HEK293 (cell line): ENCODE measurements around the gene CACNA1B.

ENCODE experiments used
- CTCF ChIP-seq: fragments of 450-650 bp; formaldehyde crosslinking; IDR thresholded peaks from 2 replicates; pipeline ENCODE4 v1.5.1; 2016; ENCODE audit warnings: missing biosample characterization, missing genetic modification characterization
- HOXA7 ChIP-seq: sonication (generic); formaldehyde crosslinking; IDR thresholded peaks from 2 replicates; pipeline ENCODE4 v1.8.1; 2022; ENCODE audit warnings: missing genetic modification reagents, borderline replicate concordance
- HOXC10 ChIP-seq: sonication (generic); formaldehyde crosslinking; IDR thresholded peaks from 2 replicates; pipeline ENCODE4 v1.8.1; 2023; ENCODE audit warnings: mild to moderate bottlenecking, missing genetic modification reagents
- IKZF3 ChIP-seq: fragments of 450-650 bp; IDR thresholded peaks from 2 replicates; pipeline ENCODE4 v1.5.0; 2018; ENCODE audit warnings: missing biosample characterization, mild to moderate bottlenecking, missing genetic modification characterization, moderate library complexity
- KLF8 ChIP-seq: fragments of 450-650 bp; formaldehyde crosslinking; IDR thresholded peaks from 2 replicates; pipeline ENCODE4 v1.5.1; 2016; ENCODE audit warnings: missing biosample characterization, missing genetic modification characterization
- PBX3 ChIP-seq: sonication (generic); formaldehyde crosslinking; IDR thresholded peaks from 2 replicates; pipeline ENCODE4 v1.8.1; 2022; ENCODE audit warnings: mild to moderate bottlenecking, moderate library complexity, missing genetic modification reagents
- SALL2 ChIP-seq: fragments of 450-650 bp; formaldehyde crosslinking; IDR thresholded peaks from 2 replicates; pipeline ENCODE4 v1.5.0; 2017; ENCODE audit warnings: missing biosample characterization, mild to moderate bottlenecking, missing genetic modification characterization, borderline replicate concordance
- TRIM28 ChIP-seq: IDR thresholded peaks from 2 replicates; pipeline ENCODE4 v1.6.1; 2011; ENCODE audit warnings: low read length, control low read depth, borderline replicate concordance
- ZBTB48 ChIP-seq: fragments of 450-650 bp; formaldehyde crosslinking; IDR thresholded peaks from 2 replicates; pipeline ENCODE4 v1.5.1; 2016; ENCODE audit warnings: missing biosample characterization, missing genetic modification characterization
- ZFP69B ChIP-seq: fragments of 450-650 bp; formaldehyde crosslinking; IDR thresholded peaks from 2 replicates; pipeline ENCODE4 v1.5.1; 2016; ENCODE audit warnings: missing biosample characterization, missing genetic modification characterization
- ZNF121 ChIP-seq: fragments of 450-650 bp; formaldehyde crosslinking; IDR thresholded peaks from 2 replicates; pipeline ENCODE4 v1.5.1; 2016; ENCODE audit warnings: missing biosample characterization, missing genetic modification characterization
- ZNF146 ChIP-seq: fragments of 450-650 bp; formaldehyde crosslinking; IDR thresholded peaks from 2 replicates; pipeline ENCODE4 v1.5.1; 2016; ENCODE audit warnings: missing biosample characterization, missing genetic modification characterization
- ZNF169 ChIP-seq: fragments of 450-650 bp; formaldehyde crosslinking; IDR thresholded peaks from 2 replicates; pipeline ENCODE4 v1.5.1; 2016; ENCODE audit warnings: missing biosample characterization, missing genetic modification characterization
- ZNF214 ChIP-seq: fragments of 450-650 bp; formaldehyde crosslinking; IDR thresholded peaks from 2 replicates; pipeline ENCODE4 v1.5.1; 2017; ENCODE audit warnings: missing biosample characterization, mild to moderate bottlenecking, missing genetic modification characterization, borderline replicate concordance
- ZNF221 ChIP-seq: fragments of 450-650 bp; formaldehyde crosslinking; IDR thresholded peaks from 2 replicates; pipeline ENCODE4 v1.5.1; 2017; ENCODE audit warnings: missing biosample characterization, missing genetic modification characterization, borderline replicate concordance
- ZNF223 ChIP-seq: fragments of 450-650 bp; formaldehyde crosslinking; IDR thresholded peaks from 2 replicates; pipeline ENCODE4 v1.5.1; 2016; ENCODE audit warnings: missing biosample characterization, missing genetic modification characterization
- ZNF274 ChIP-seq, 2 experiments: fragments of 200-500 bp in 1 of 2; fragments of 450-650 bp in 1 of 2; sonication (Bioruptor generic) in 1 of 2; formaldehyde crosslinking in 1 of 2; IDR thresholded peaks; 2 replicates each; pipeline versions ENCODE4 v1.5.1 to v1.6.1; 2014 to 2016; ENCODE audit warnings: borderline replicate concordance in 1 of 2, inconsistent platforms in 1 of 2, low read length in 1 of 2, missing biosample characterization in 1 of 2, missing genetic modification characterization in 1 of 2
- ZNF292 ChIP-seq: fragments of 450-650 bp; formaldehyde crosslinking; IDR thresholded peaks from 2 replicates; pipeline ENCODE4 v1.5.1; 2016; ENCODE audit warnings: low read depth, missing biosample characterization, missing genetic modification characterization, borderline replicate concordance
- ZNF341 ChIP-seq: fragments of 450-650 bp; formaldehyde crosslinking; IDR thresholded peaks from 2 replicates; pipeline ENCODE4; 2016; ENCODE audit warnings: low read depth, missing biosample characterization, missing genetic modification characterization
- ZNF362 ChIP-seq: fragments of 450-650 bp; formaldehyde crosslinking; IDR thresholded peaks from 2 replicates; pipeline ENCODE4 v1.5.1; 2016; ENCODE audit warnings: missing biosample characterization, missing genetic modification characterization
- ZNF366 ChIP-seq: fragments of 450-650 bp; formaldehyde crosslinking; conservative IDR thresholded peaks from 2 replicates; pipeline ENCODE4 v1.5.1; 2016; ENCODE audit warnings: missing biosample characterization, missing genetic modification characterization
- ZNF416 ChIP-seq: fragments of 450-650 bp; formaldehyde crosslinking; IDR thresholded peaks from 2 replicates; pipeline ENCODE4 v1.5.1; 2016; ENCODE audit warnings: missing biosample characterization, missing genetic modification characterization
- ZNF488 ChIP-seq: fragments of 450-650 bp; formaldehyde crosslinking; IDR thresholded peaks from 2 replicates; pipeline ENCODE4 v1.5.1; 2016; ENCODE audit warnings: missing biosample characterization, missing genetic modification characterization
- ZNF514 ChIP-seq: fragments of 450-650 bp; formaldehyde crosslinking; IDR thresholded peaks from 2 replicates; pipeline ENCODE4 v1.5.1; 2016; ENCODE audit warnings: missing biosample characterization, missing genetic modification characterization
- ZNF530 ChIP-seq: fragments of 450-650 bp; formaldehyde crosslinking; IDR thresholded peaks from 2 replicates; pipeline ENCODE4 v1.5.1; 2016; ENCODE audit warnings: low read depth, missing biosample characterization, missing genetic modification characterization
- ZNF548 ChIP-seq: fragments of 450-650 bp; formaldehyde crosslinking; IDR thresholded peaks from 2 replicates; pipeline ENCODE4 v1.5.1; 2016; ENCODE audit warnings: missing biosample characterization, missing genetic modification characterization
- ZNF558 ChIP-seq: fragments of 450-650 bp; formaldehyde crosslinking; IDR thresholded peaks from 2 replicates; pipeline ENCODE4 v1.5.1; 2016; ENCODE audit warnings: missing biosample characterization, missing genetic modification characterization
- ZNF561 ChIP-seq: fragments of 450-650 bp; IDR thresholded peaks from 2 replicates; pipeline ENCODE4 v1.5.1; 2018; ENCODE audit warnings: missing biosample characterization, missing genetic modification characterization, borderline replicate concordance
- ZNF639 ChIP-seq: fragments of 450-650 bp; formaldehyde crosslinking; IDR thresholded peaks from 2 replicates; pipeline ENCODE4 v1.5.1; 2016; ENCODE audit warnings: missing biosample characterization, missing genetic modification characterization
- ZNF707 ChIP-seq: fragments of 450-650 bp; formaldehyde crosslinking; IDR thresholded peaks from 2 replicates; pipeline ENCODE4 v1.5.1; 2016; ENCODE audit warnings: missing biosample characterization, missing genetic modification characterization
- ZNF785 ChIP-seq: fragments of 450-650 bp; formaldehyde crosslinking; IDR thresholded peaks from 2 replicates; pipeline ENCODE4 v1.5.1; 2016; ENCODE audit warnings: missing biosample characterization, missing genetic modification characterization
- ZNF830 ChIP-seq: fragments of 450-650 bp; IDR thresholded peaks from 2 replicates; pipeline ENCODE4 v1.5.0; 2018; ENCODE audit warnings: missing biosample characterization, missing genetic modification characterization, low read depth, mild to moderate bottlenecking, moderate library complexity
- ZNF837 ChIP-seq: fragments of 450-650 bp; formaldehyde crosslinking; IDR thresholded peaks from 2 replicates; pipeline ENCODE4 v1.5.1; 2016; ENCODE audit warnings: missing biosample characterization, missing genetic modification characterization
- ZSCAN16 ChIP-seq: fragments of 450-650 bp; formaldehyde crosslinking; IDR thresholded peaks from 2 replicates; pipeline ENCODE4 v1.5.1; 2016; ENCODE audit warnings: missing biosample characterization, missing genetic modification characterization
- ZSCAN30 ChIP-seq: fragments of 450-650 bp; IDR thresholded peaks from 2 replicates; pipeline ENCODE4 v1.5.1; 2018; ENCODE audit warnings: missing biosample characterization, mild to moderate bottlenecking, missing genetic modification characterization, moderate library complexity
- ZXDB ChIP-seq: fragments of 450-650 bp; formaldehyde crosslinking; IDR thresholded peaks from 2 replicates; pipeline ENCODE4 v1.5.1; 2016; ENCODE audit warnings: missing biosample characterization, missing genetic modification characterization

CACNA1B gene

GRCh38 chr9:137948642-137949041 lies 71.1 kb downstream of the CACNA1B start (continued):
- TF ChIP-seq ZNF146 (tag by site-specific recombination), result no peak
- TF ChIP-seq ZSCAN30 (tag by site-specific recombination), result no peak
- TF ChIP-seq ZNF561 (tag by site-specific recombination), result no peak
- no peak for TF ChIP-seq ZNF274 (IDR thresholded peaks at IDR 0.05; ENCODE audit: low read length)
- 0 out of 2 replicates have a peak, but pooled peaks have one; percentile 25 for TF ChIP-seq ZNF274 (tag by site-specific recombination; IDR thresholded peaks at IDR 0.05; ENCODE audit: borderline replicate concordance)
- no peak for TF ChIP-seq ZNF366 (tag by site-specific recombination)
- no peak for TF ChIP-seq ZNF416
- TF ChIP-seq ZNF707 (tag by site-specific recombination), result 0 out of 2 replicates have a peak, but pooled peaks have one; percentile 5
- TF ChIP-seq CTCF, result no peak
- TF ChIP-seq ZNF548 (tag by site-specific recombination), result no peak
- 0 out of 2 replicates have a peak, but pooled peaks have one; percentile 29 for TF ChIP-seq ZNF488 (tag by site-specific recombination)
- TF ChIP-seq ZNF830, result no peak
- no peak for TF ChIP-seq ZXDB (tag by site-specific recombination)
- TF ChIP-seq ZNF214 (tag by site-specific recombination), result no peak
- no peak for TF ChIP-seq KLF8 (tag by site-specific recombination)
- TF ChIP-seq ZNF292 (tag by site-specific recombination), result no peak
- TF ChIP-seq TRIM28, result no peak
- peak; percentile 59; the same call in 1 of the 2 replicates for TF ChIP-seq ZNF785 (tag by site-specific recombination)
- no peak for TF ChIP-seq ZBTB48 (tag by site-specific recombination)
- 0 out of 2 replicates have a peak, but pooled peaks have one; percentile 37 for TF ChIP-seq ZNF169 (tag by site-specific recombination)
- TF ChIP-seq ZNF514 (tag by site-specific recombination), result peak; percentile 20; the same call in 1 of the 2 replicates
- no peak for TF ChIP-seq ZNF362 (tag by site-specific recombination)
- TF ChIP-seq ZNF639 (tag by site-specific recombination), result no peak
- no peak for TF ChIP-seq ZNF837 (tag by site-specific recombination)
- TF ChIP-seq ZFP69B (tag by site-specific recombination), result no peak
- TF ChIP-seq ZSCAN16 (tag by site-specific recombination), result no peak
- 0 out of 2 replicates have a peak, but pooled peaks have one; percentile 21 for TF ChIP-seq SALL2 (tag by site-specific recombination)
- no peak for TF ChIP-seq ZNF341 (tag by site-specific recombination)
- no peak for TF ChIP-seq ZNF223 (tag by site-specific recombination)
- no peak for TF ChIP-seq ZNF558 (tag by site-specific recombination)
- no peak for TF ChIP-seq HOXC10 (CRISPR knock-in tag)
- no peak for TF ChIP-seq ZNF221
- no peak for TF ChIP-seq ZNF121 (tag by site-specific recombination)
- no peak for TF ChIP-seq HOXA7 (CRISPR knock-in tag)
- TF ChIP-seq PBX3 (CRISPR knock-in tag), result no peak
- TF ChIP-seq IKZF3 (tag by site-specific recombination), result no peak
- no peak for TF ChIP-seq ZNF530 (tag by site-specific recombination)
